GM21526 (cell line): ENCODE data around the gene ACP6.

Experiments
- ATAC-seq: cut with Tn5 transposase; IDR thresholded peaks from one replicate; pipeline ENCODE4 v1.9.1; 2021; ENCODE audit warnings: moderate library complexity; ENCODE audit not compliant: unreplicated experiment, low FRiP score

ACP6 gene

GRCh38 chr1:147652306-147652705, 18.0 kb downstream of the ACP6 start:
- ATAC-seq = no peak

DNA sequence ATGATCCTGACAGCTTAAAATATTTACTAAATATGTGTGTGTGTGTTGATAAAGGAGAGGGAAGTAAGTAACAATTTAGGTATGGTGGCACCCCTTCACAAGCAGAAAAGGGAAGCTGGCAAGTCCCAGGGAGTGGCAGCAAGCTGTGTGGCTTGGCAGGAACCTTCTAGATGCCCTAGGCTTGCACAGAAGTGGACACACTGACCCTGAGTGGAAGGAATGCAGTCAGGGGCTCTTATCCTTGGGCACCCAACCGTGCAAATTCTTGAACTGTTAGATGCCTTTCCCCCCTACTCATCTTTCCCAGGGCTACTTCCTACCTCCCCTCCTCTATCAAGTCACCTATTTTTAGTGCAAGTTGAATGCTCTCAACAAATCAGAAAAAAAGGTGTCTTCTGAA, 18.9 kb downstream of the ACP6 start:
- ATAC-seq = no peak

DNA sequence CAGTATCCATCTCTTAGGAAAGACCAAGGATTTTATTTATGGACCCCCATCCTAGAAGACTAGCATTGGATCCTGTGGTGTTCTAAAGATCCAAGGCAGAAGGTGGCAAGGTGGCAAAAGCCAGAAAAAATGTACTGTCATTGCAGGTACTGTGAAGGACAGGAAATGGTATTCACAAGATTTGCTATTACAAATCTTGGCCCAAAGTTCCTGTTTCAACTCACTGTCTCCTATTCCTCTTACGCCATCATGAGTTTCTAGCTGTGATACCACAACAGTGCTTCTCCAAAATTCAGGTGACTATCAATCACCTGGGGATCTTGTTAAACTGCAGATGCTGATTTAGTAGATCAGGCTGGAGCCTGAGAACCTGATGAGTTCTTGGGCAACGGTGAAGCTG, 21.4 kb downstream of the ACP6 start:
- ATAC-seq = no peak

GRCh38 chr1:147647796-147648633, 22.3 kb downstream of the ACP6 start:
- ATAC-seq = no peak

- ATAC-seq = no peak
Observed at GRCh38 chr1:147643974-147644373, 26.4 kb downstream of the ACP6 start.

DNA sequence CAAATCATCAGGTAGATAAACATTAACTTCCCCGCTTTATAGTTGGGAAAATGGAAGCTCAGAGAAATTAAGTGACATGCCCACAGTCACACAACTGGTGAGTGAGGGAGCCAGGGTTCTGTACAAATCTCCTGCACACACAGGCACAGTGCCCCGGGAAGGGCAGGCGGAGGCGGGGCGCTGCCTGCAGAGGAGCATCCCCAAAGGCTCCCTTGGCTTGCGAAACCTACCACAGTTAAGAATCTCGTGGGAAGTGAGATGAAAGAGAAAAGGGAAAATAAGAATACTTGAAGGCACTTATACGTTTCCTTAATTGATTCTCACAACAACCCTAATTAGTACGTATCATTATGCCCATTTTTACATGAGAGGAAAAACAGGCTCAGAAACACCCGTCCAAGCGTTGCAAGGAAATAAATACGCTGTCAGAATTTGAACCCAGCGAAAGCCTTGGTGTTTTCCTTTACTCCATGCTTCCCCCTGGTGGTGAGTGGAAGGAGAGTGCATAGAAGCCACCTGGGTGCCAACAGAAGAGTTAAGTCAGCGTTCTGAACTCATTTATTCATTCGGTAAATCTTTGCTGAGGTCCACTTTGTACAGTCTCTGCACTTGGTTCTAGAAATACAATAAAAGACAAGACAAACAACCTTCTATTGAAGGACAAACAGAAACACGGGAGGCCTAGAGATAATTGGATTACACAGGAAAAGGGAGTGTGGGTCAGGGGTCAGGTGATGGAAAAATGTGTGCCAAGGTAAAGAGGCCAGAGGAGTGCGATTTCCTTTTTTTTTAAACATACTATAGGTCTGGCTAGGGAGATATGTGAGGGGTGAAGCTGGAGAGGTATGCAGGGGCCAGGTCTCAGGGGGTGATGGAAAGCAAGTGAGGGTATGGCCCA, 28.4 kb downstream of the ACP6 start:
- ATAC-seq = no peak

- no peak for ATAC-seq
Observed at GRCh38 chr1:147641291-147641690, 29.0 kb downstream of the ACP6 start.

DNA sequence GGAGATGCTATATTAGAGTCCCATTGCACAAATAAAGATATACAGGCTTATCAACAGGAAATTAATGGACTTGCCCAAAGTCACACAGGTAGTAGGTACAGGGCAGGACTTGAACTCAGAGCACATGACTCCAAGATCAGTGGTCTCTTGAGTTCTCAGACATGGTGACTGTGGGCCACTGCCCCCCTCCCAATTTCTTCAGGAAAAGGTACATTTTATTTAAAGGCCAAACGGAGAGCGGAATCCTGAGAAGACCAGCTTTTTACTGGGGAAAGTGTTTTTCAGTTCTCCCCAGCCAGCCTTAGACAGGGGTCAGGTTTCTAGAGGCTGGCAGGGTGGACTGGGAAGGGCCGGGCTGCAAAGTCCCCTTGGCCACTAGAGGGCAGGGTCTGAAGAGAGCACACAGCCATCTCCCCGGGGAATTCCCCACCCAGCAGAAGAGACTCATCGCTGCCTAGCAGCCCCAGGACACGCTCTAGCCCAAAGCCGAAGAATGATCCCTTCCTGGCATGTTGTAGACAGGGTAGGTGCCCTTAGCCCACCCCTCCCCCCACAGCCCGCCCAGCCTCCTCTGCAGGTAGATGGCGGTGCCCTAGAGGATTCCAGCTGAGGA, 29.7 kb downstream of the ACP6 start:
- peak; percentile 79 for ATAC-seq

DNA sequence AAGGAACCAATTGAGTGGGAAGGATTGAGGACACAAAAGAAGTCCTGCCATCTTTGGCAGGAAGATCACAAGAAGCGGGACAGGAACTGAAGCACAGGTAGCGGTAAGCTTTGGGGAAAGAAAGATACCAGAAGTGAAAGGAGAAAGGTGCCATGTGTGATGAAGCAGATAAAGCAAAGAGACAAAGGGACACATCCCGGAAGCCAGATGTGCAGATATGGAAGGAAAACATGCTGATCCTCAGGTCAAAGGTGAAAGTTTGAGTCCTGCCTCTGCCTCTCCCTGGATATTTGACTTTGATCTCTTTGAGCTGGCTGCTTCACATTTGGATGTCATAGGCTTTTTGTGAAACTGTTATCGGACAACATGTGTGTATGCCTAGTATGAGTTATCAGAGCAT, 34.0 kb downstream of the ACP6 start:
- no peak for ATAC-seq

GRCh38 chr1:147635342-147635741, 35.0 kb downstream of the ACP6 start:
- no peak for ATAC-seq

DNA sequence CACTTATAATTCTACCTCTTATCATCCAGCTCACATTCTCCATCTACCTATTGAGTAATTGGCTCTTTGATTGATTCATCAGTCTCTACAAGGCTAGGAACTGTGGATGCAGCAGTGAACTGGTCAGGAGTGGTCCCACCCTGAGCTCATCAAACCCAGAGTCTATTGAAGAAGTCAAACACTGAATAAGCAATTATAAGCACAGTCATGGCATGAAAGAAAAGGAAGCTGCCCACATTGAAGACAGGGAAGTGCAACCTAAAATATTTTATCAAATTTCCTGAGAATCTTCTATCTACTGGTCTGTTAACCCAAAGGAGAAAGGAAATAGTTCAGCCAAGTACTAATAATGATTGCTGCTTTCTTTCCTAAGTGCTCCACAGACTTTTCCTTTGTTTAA, 35.7 kb downstream of the ACP6 start:
- no peak for ATAC-seq

DNA sequence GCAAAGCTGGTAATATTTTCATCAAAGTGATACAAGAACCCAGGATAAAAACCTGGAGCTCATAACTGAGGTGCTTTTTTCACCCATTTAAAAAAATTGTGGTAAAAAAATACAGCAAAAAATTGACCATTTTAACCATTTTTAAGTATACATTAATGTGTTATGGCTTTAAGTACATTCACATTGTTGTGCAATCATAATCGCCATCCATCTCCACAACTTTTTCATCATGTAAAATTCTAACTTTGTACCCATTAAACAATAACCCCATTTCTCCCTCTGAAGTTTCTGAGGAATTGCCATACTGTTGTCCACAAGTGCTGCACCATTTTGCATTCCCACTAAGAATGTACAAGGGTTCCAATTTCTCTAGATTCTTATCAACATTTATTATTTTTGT, 36.6 kb downstream of the ACP6 start:
- no peak for ATAC-seq

DNA sequence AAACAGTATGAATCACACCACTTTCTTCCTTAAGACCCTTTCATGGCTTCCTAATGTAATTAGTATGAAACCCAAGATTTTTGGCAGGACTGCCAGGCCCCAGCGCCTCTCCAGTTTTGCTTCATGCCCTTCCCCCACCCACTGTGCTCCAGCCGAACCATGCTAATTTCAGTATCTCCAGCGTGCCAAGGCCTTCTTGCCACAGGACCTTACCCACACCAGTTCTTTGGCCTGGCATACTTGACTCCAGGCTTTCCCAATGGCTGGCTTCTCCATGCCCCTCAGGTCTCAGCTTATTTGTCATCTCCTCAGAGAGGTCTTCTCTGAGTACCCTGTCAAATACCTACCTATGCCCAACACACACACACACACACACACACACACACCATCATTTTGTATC, 38.5 kb downstream of the ACP6 start:
- ATAC-seq = no peak

- no peak for ATAC-seq
Observed at GRCh38 chr1:147630447-147630846, 39.9 kb downstream of the ACP6 start.

DNA sequence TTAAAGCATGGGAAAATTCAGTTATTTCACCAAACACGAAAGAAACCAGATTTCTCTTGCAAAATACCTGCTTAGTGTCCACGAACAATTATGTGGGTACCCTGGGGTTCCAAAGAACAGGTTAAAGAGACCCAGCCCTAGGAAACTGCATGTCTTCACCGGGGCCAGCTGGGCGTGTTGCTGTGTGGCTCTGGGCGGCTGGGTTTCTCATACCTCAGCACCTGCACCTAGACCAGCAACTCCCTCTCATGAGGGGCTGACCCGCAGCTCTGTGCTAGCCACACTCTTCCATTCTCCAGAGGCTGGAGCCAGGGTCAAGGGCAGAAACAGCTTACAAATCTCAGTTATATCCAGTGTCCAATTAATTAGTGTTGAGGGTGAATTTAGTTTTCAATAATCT, 40.3 kb downstream of the ACP6 start:
- no peak for ATAC-seq

- ATAC-seq = no peak
Observed at GRCh38 chr1:147628441-147628840, 41.9 kb downstream of the ACP6 start.

GRCh38 chr1:147627435-147628110, 42.8 kb downstream of the ACP6 start:
- peak; percentile 59 for ATAC-seq

DNA sequence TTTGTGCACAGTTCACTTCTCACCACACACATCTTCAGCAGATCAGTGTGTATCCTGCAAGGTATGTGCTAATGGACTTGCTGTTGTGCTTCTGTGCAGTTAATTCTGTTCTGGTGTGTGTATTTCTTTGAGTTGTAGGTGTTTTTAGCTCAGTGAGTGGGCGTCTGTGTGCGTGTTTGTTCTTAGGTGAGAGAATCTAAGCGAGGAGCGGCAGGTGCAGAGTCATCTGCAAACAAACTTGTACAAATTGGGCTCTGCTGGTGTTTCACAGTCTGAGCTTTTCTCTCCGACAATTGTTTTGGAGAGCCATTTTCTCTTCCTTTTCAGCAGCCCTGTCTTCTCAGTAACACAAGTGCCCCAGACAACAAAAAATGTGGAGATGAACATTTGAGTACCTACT, 43.6 kb downstream of the ACP6 start:
- ATAC-seq = no peak

GRCh38 chr1:147626291-147626690, 44.0 kb downstream of the ACP6 start:
- ATAC-seq = no peak

DNA sequence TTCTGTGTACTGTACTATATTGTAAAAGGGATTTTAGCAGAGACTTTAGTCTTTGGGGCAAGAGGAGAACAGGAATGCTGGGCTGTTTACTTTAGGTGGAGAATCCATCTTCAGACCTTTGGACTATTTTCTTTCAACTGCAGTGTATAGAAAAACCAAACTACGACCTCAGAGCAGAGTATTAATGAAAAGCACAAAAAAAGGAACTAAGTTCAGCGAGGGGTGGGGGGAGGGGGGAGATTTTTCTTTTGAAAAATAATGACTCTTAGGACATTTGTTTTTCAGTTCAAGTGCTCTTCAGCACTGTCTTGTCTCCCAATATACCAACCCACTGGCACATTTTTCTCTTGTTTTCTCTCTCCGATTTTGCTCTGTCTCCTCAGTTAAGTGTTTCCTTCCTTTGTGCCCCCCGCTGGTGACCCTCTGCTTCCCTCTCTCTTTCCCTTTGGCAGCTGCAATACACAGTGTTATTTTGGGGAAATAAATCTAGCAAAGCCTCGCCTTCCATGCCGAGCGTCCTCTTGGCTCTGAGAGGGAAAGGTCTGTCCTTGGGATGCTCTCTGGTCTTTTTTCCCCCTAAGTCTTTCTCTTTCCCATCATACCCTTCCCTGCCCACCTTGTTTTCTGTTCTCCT, 44.8 kb downstream of the ACP6 start:
- no peak for ATAC-seq
